HCT116 (cell line): ENCODE measurements around the gene RASAL2. TPM values are rescaled to one million over a fixed set of nuclear protein-coding genes. Genes with fewer than 3 reads are reported as not detected.

Experiments
- ATAC-seq: fragments of 200-7000 bp; cut with Tn5 transposase; 2 replicates; pipeline ENCODE4 v1.9.1; 2020; ENCODE audit warnings: mild to moderate bottlenecking, moderate library complexity
- BruUV-seq: library from RNA; stranded (reverse); fragments of 400-500 nt; replicated peaks from 2 replicates; lab custom pipeline; 2021; lab: Mats Ljungman, UMichigan
- CTCF ChIA-PET: fragments of 300-600 bp; sonication (Branson Sonifier 250); formaldehyde crosslinking; loops from one replicate; lab custom pipeline; 2021; ENCODE audit warnings: antibody characterized with exemption; lab: Charles Lee
- POLR2A ChIA-PET: fragments of 300-600, 350-600 bp; sonication (Branson Sonifier 250); formaldehyde crosslinking; loops from one replicate; lab custom pipeline; 2021; ENCODE audit warnings: antibody characterized with exemption; lab: Charles Lee
- RAD21 ChIA-PET, 2 experiments: fragments of 300-600 bp; sonication (Branson Sonifier 250); formaldehyde crosslinking; loops; one replicate each; lab custom pipeline; 2023; ENCODE audit warnings: low total read pairs in 2 of 2; ENCODE audit not compliant: uncharacterized antibody in 2 of 2, unreplicated experiment in 2 of 2, low non-redundant PET in 1 of 2; lab: Charles Lee
- DNase-seq: peaks from one replicate; pipeline ENCODE4 v3.0.0-alpha.2; 2010; ENCODE audit warnings: low read depth, low spot score
- H2AFZ ChIP-seq: fragments of 200-600 bp; shearing (Covaris generic), sonication (generic); 2 replicates; pipeline ENCODE4 v1.6.1; 2017; ENCODE audit warnings: low read depth, mixed run types, mixed read lengths, antibody characterized with exemption, low read length; ENCODE audit not compliant: poor library complexity, severe bottlenecking
- H3K27ac ChIP-seq: 2 replicates; pipeline ENCODE4 v1.5.1; 2012; ENCODE audit warnings: low read depth, low read length
- H3K27me3 ChIP-seq: fragments of 200-600 bp; sonication (generic); 2 replicates; pipeline ENCODE4 v1.6.1; 2016; ENCODE audit warnings: mixed run types, low read length, mixed read lengths; ENCODE audit not compliant: insufficient read depth
- H3K36me3 ChIP-seq, 2 experiments: fragments of 200-500 bp in 1 of 2; fragments of 200-600 bp in 1 of 2; sonication (Bioruptor generic) in 1 of 2; sonication (generic) in 1 of 2; 2 replicates each; pipeline versions ENCODE4 v1.5.1 to v1.6.1; 2014 to 2016; ENCODE audit warnings: low read length in 2 of 2, inconsistent platforms in 1 of 2, mixed read lengths in 1 of 2, mixed run types in 1 of 2; ENCODE audit not compliant: insufficient read depth in 2 of 2, control insufficient read depth in 1 of 2
- H3K4me1 ChIP-seq, 2 experiments: fragments of 200-600 bp in 1 of 2; sonication (generic) in 1 of 2; 2 replicates each; pipeline versions ENCODE4 v1.5.1 to v1.6.1; 2012 to 2017; ENCODE audit warnings: low read length in 2 of 2, inconsistent platforms in 1 of 2, mild to moderate bottlenecking in 1 of 2, mixed read lengths in 1 of 2, mixed run types in 1 of 2, moderate library complexity in 1 of 2; ENCODE audit not compliant: insufficient read depth in 2 of 2, control insufficient read depth in 1 of 2
- H3K4me2 ChIP-seq: fragments of 200-600 bp; sonication (generic); 2 replicates; pipeline ENCODE4 v1.6.1; 2017; ENCODE audit warnings: mixed run types, low read length, mixed read lengths
- H3K4me3 ChIP-seq, 2 experiments: fragments of 200-600 bp in 1 of 2; sonication (generic) in 1 of 2; replicated peaks in 1 of 2; 2 replicates each; pipeline ENCODE4 v1.5.1; 2011 to 2016; ENCODE audit warnings: low read length in 2 of 2, control low read depth in 1 of 2, low read depth in 1 of 2, mild to moderate bottlenecking in 1 of 2, mixed read lengths in 1 of 2, mixed run types in 1 of 2
- H3K79me2 ChIP-seq: fragments of 200-600 bp; sonication (generic); 2 replicates; pipeline ENCODE4 v1.6.1; 2017; ENCODE audit warnings: mild to moderate bottlenecking, mixed run types, low read length, moderate library complexity, mixed read lengths; ENCODE audit not compliant: insufficient read depth
- H3K9ac ChIP-seq: fragments of 200-600 bp; sonication (generic); 2 replicates; pipeline ENCODE4 v1.6.1; 2016; ENCODE audit warnings: low read length, mixed read lengths
- H3K9me2 ChIP-seq: fragments of 200-600 bp; sonication (generic), shearing (Covaris generic); 2 replicates; pipeline ENCODE4 v1.6.1; 2017; ENCODE audit warnings: mixed run types, mild to moderate bottlenecking, moderate library complexity; ENCODE audit not compliant: insufficient read depth
- H3K9me3 ChIP-seq, 2 experiments: fragments of 200-500 bp in 1 of 2; fragments of 200-600 bp in 1 of 2; sonication (Bioruptor generic) in 1 of 2; sonication (generic) in 1 of 2; 2 replicates each; pipeline ENCODE4 v1.6.1; 2014 to 2017; ENCODE audit warnings: low read length in 2 of 2, mixed read lengths in 2 of 2, inconsistent platforms in 1 of 2, low read depth in 1 of 2, mild to moderate bottlenecking in 1 of 2, mixed run types in 1 of 2, moderate library complexity in 1 of 2; ENCODE audit not compliant: control insufficient read depth in 1 of 2, insufficient read depth in 1 of 2
- H4K20me1 ChIP-seq: fragments of 200-600 bp; sonication (generic), shearing (Covaris generic); 2 replicates; pipeline ENCODE4 v1.6.1; 2017; ENCODE audit warnings: mixed run types, mild to moderate bottlenecking, moderate library complexity; ENCODE audit not compliant: insufficient read depth
- EGR1 ChIP-seq: IDR thresholded peaks from 2 replicates; pipeline ENCODE4 v1.6.1; 2012; ENCODE audit warnings: low read depth
- ELF1 ChIP-seq: IDR thresholded peaks from 2 replicates; pipeline ENCODE4 v1.6.1; 2012; ENCODE audit warnings: low read depth, borderline replicate concordance
- EZH2 ChIP-seq: fragments of 200-600 bp; sonication (generic); IDR thresholded peaks from 2 replicates; pipeline ENCODE4 v1.6.1; 2017; ENCODE audit warnings: antibody characterized with exemption, mixed run types
- EZH2phosphoT487 ChIP-seq: fragments of 200-600 bp; IDR thresholded peaks from 2 replicates; pipeline ENCODE4 v1.6.1; 2018; ENCODE audit warnings: antibody characterized with exemption, borderline replicate concordance
- JUND ChIP-seq: IDR thresholded peaks from 2 replicates; pipeline ENCODE4 v1.6.1; 2012
- POLR2A ChIP-seq: IDR thresholded peaks from 2 replicates; pipeline ENCODE4 v1.7.0; 2011; ENCODE audit warnings: borderline replicate concordance; ENCODE audit not compliant: insufficient read depth, insufficient read length; ENCODE audit errors: extremely low read depth
- POLR2AphosphoS5 ChIP-seq: IDR thresholded peaks from 2 replicates; pipeline ENCODE4 v1.6.1; 2011; ENCODE audit warnings: mild to moderate bottlenecking, low read depth, low read length, moderate library complexity
- SP1 ChIP-seq: IDR thresholded peaks from 2 replicates; pipeline ENCODE4 v1.6.1; 2012; ENCODE audit warnings: low read depth
- SRF ChIP-seq: IDR thresholded peaks from 2 replicates; pipeline ENCODE4 v1.6.1; 2012; ENCODE audit warnings: low read depth
- TCF7L2 ChIP-seq: IDR thresholded peaks from 2 replicates; pipeline ENCODE4 v1.7.0; 2011; ENCODE audit warnings: borderline replicate concordance, inconsistent platforms; ENCODE audit not compliant: insufficient read depth, insufficient read length; ENCODE audit errors: extremely low read depth
- YY1 ChIP-seq: IDR thresholded peaks from 2 replicates; pipeline ENCODE4 v1.6.1; 2011; ENCODE audit warnings: low read length, low read depth, moderate library complexity, mild to moderate bottlenecking; ENCODE audit not compliant: insufficient replicate concordance; ENCODE audit errors: extremely low read depth
- ZNF274 ChIP-seq: fragments of 200-500 bp; sonication (Bioruptor generic); IDR thresholded peaks from 2 replicates; pipeline ENCODE4 v1.6.1; 2014; ENCODE audit warnings: mild to moderate bottlenecking, low read depth, low read length, inconsistent platforms
- intact Hi-C: fragments of 100-400 bp; cut with micrococcal nuclease; formaldehyde crosslinking; loops from 2 replicates; pipeline ENCODE4 v1.10.0; 2022
- total RNA-seq: library from RNA; stranded (reverse); gene quantifications from one replicate; pipeline ENCODE4 v1.2.1, GENCODE V29; 2021; ENCODE audit not compliant: unreplicated experiment

The RASAL2 gene
- total RNA-seq, 1 experiment from 2014 or later = 11.7 TPM

- no peak for TF ChIP-seq EZH2
- no peak for TF ChIP-seq JUND
- no peak for TF ChIP-seq TCF7L2
- TF ChIP-seq EZH2phosphoT487 = no peak
- TF ChIP-seq ELF1 = no peak
- TF ChIP-seq EGR1 = no peak
Observed at GRCh38 chr1:178364782-178365181, 270.9 kb downstream of the RASAL2 start (continued).

DNA sequence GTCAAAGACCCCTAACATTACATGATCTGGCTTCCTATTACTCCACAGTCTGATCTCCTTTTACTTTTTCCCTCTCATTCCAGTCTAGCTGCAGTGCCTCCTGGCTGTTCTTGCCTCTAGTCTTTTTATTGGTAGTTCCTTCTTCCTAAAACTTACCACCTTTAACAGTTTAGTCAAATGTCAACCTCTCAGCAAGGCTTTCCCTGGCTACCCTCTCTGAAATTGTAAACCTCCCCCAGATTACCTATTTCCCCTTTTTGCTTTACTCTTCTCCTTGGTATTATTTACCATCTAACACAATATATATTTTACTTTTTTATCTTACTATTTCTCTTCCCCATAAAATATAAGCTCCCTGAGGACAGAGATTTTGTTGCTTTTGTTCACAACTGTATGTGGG lies 273.2 kb downstream of the RASAL2 start:
- Histone ChIP-seq H3K4me3 (no peak overlapping the region), H3K9me3 (no peaks in the 10 kb centered on the region), H4K20me1 (no peaks in the 10 kb centered on the region), H2AFZ (no peak overlapping the region), H3K9me2 (no peaks in the 10 kb centered on the region), H3K4me1 (no peaks in the 10 kb centered on the region), H3K4me2 (no peak overlapping the region), H3K27ac (no peak overlapping the region), H3K27me3 (no peaks in the 10 kb centered on the region), H3K9ac (no peak overlapping the region), H3K79me2 (no peaks in the 10 kb centered on the region), H3K36me3 (no peaks in the 10 kb centered on the region)
- BruUV-seq = no TSS peak
- DNase-seq = no peak
- RAD21 ChIA-PET = no interaction called here
- TF ChIP-seq POLR2A = no peak
- no peak for TF ChIP-seq YY1
- TF ChIP-seq EGR1 = no peak
- ATAC-seq = no peak
- CTCF ChIA-PET = no interaction called here
- intact Hi-C loops = loop anchor here (2.0 kb wide), 1 partner anchor 18 kb away; no protein-coding TSS in a partner anchor
- POLR2A ChIA-PET = no interaction called here

GRCh38 chr1:178368208-178368607 lies 274.3 kb downstream of the RASAL2 start:
- intact Hi-C loops = no loop called here
- Histone ChIP-seq H3K27ac (no peak overlapping the region), H3K9ac (no peak overlapping the region), H3K4me3 (no peak overlapping the region), H3K9me2 (no peaks in the 10 kb centered on the region), H3K4me2 (no peak overlapping the region), H3K4me1 (no peaks in the 10 kb centered on the region), H4K20me1 (no peaks in the 10 kb centered on the region), H3K9me3 (no peaks in the 10 kb centered on the region), H2AFZ (no peak overlapping the region), H3K79me2 (no peaks in the 10 kb centered on the region), H3K27me3 (no peaks in the 10 kb centered on the region), H3K36me3 (no peaks in the 10 kb centered on the region)
- ATAC-seq (no peak), DNase-seq (no peak)
- RAD21 ChIA-PET = no interaction called here
- TF ChIP-seq EZH2 = no peak
- TF ChIP-seq POLR2AphosphoS5 = no peak
- no peak for TF ChIP-seq SP1
- no peak for TF ChIP-seq SRF
- TF ChIP-seq ZNF274 = no peak
- no TSS peak for BruUV-seq
- CTCF ChIA-PET = no interaction called here
- POLR2A ChIA-PET = no interaction called here
